Coronary artery (tissue), 2 donors: ENCODE data around the gene HTR6.

Source experiments
- DNase-seq: peaks from one replicate; pipeline ENCODE4 v3.0.0-alpha.2; 2017; ENCODE audit warnings: low spot score
- H3K27ac ChIP-seq, 2 donors: fragments of 200-600 bp; sonication (generic); one replicate each; pipeline ENCODE4 v1.5.1; 2016 to 2019
- H3K4me3 ChIP-seq: fragments of 200-600 bp; sonication (generic); 2 replicates; pipeline ENCODE4 v1.5.1; 2016; ENCODE audit warnings: mild to moderate bottlenecking, moderate library complexity
- CTCF ChIP-seq: fragments of 200-600 bp; sonication (generic); IDR thresholded peaks from one replicate; pipeline ENCODE4 v1.5.1; 2019; ENCODE audit warnings: antibody characterized with exemption

The HTR6 gene

GRCh38 chr1:19717467-19717866 lies 52.8 kb downstream of the HTR6 start:
- Histone ChIP-seq H3K4me3 (no peak overlapping the region), H3K27ac (no peak overlapping the region)
- DNase-seq, result no peak
- TF ChIP-seq CTCF, result no peak

GRCh38 chr1:19720174-19720573 lies 55.5 kb downstream of the HTR6 start:
- TF ChIP-seq CTCF, result no peak
- no peak overlapping the region for H3K27ac ChIP-seq
- DNase-seq, result no peak
- H3K4me3 ChIP-seq, result no peak overlapping the region

- Histone ChIP-seq H3K27ac (no peak overlapping the region), H3K4me3 (no peak overlapping the region)
- no peak for TF ChIP-seq CTCF
- DNase-seq, result no peak
Observed at GRCh38 chr1:19720973-19721372, 56.3 kb downstream of the HTR6 start.

GRCh38 chr1:19723874-19724273 lies 59.2 kb downstream of the HTR6 start:
- no peak overlapping the region for H3K27ac ChIP-seq
- no peak for TF ChIP-seq CTCF
- no peak overlapping the region for H3K4me3 ChIP-seq
- no peak for DNase-seq

- H3K4me3 ChIP-seq, result no peak overlapping the region
- no peak overlapping the region for H3K27ac ChIP-seq
- no peak for DNase-seq
- no peak for TF ChIP-seq CTCF
Observed at GRCh38 chr1:19725606-19726005, 60.9 kb downstream of the HTR6 start.

- Histone ChIP-seq H3K4me3 (no peak overlapping the region), H3K27ac (no peak overlapping the region)
- no peak for TF ChIP-seq CTCF
Observed at GRCh38 chr1:19728413-19729145, 63.9 kb downstream of the HTR6 start.

GRCh38 chr1:19730232-19730631 lies 65.6 kb downstream of the HTR6 start:
- H3K27ac ChIP-seq, result no peak overlapping the region
- no peak overlapping the region for H3K4me3 ChIP-seq
- no peak for TF ChIP-seq CTCF
- DNase-seq, result no peak

More at GRCh38 chr1:19728413-19729145, 63.9 kb downstream of the HTR6 start:
- DNase-seq, result no peak
